ENCODE results near the gene ARHGAP26. TPM values are rescaled to one million over a fixed set of nuclear protein-coding genes. Genes with fewer than 3 reads are reported as not detected.

ARHGAP26 gene
- polyA plus RNA-seq, 3 donors, result 26.5 to 56.8 (median 28.7) TPM

GRCh38 chr5:143191720-143192119 is 421.5 kb downstream of the ARHGAP26 start:
- 100% methylated on average over 4 of the region's 4 CpGs for WGBS (ENCODE audit: insufficient coverage)

GRCh38 chr5:143192191-143192900 is 422.2 kb downstream of the ARHGAP26 start:
- Histone ChIP-seq H4K20me1 (ENCODE audit: insufficient read depth, low read length) (peaks cover 33% of the 10 kb centered on the region), H3K27me3 (ENCODE audit: control insufficient read depth in 2 of 2, insufficient read depth in 2 of 2, low read length in 2 of 2) (no peaks in the 10 kb centered on the region), H2AFZ (ENCODE audit: insufficient read depth, low read depth, low read length, poor library complexity, severe bottlenecking) (no peak overlapping the region), H3K27ac (ENCODE audit: low read depth in 1 of 2, low read length in 2 of 2) (peak overlapping the region in 1 of 2 donors; percentile 23), H3K4me3 (replicated peaks in 1 of 3; ENCODE audit: low read depth in 2 of 3, low read length in 3 of 3) (no peak overlapping the region), H3K36me3 (replicated peaks in 1 of 2; ENCODE audit: control insufficient read depth in 1 of 2, insufficient read depth in 2 of 2, low read length in 2 of 2) (peaks cover 2 to 46% of the 10 kb centered on the region in 2 donors), H3K4me1 (ENCODE audit: control insufficient read depth in 1 of 2, insufficient read depth in 2 of 2, low read length in 2 of 2) (peaks cover 13 to 20% of the 10 kb centered on the region in 2 donors), H3K9me3 (replicated peaks in 1 of 2; ENCODE audit: control insufficient read depth in 1 of 2, insufficient read depth in 1 of 2, low read length in 2 of 2) (peaks cover 7 to 9% of the 10 kb centered on the region in 2 donors), H3K79me2 (ENCODE audit: insufficient read depth, low read length) (no peaks in the 10 kb centered on the region), H3K9ac (ENCODE audit: insufficient read depth, low read length, poor library complexity, severe bottlenecking) (no peak overlapping the region), H3K4me2 (replicated peaks; ENCODE audit: extremely low read depth, low read length, poor library complexity, severe bottlenecking) (no peak overlapping the region)
- Mint-ChIP-seq H3K36me3 (peaks cover 31 to 55% of the 10 kb centered on the region in 2 donors), H3K27ac (no peak overlapping the region), H3K27me3 (ENCODE audit: low read depth in 3 of 3) (no peaks in the 10 kb centered on the region), H3K4me3 (no peak overlapping the region), H3K4me1 (peaks cover 22% of the 10 kb centered on the region), H3K9me3 (peaks cover 3 to 14% (median 8%) of the 10 kb centered on the region in 7 donors)
- no peak for TF ChIP-seq CTCF (IDR thresholded peaks at IDR 0.05)
- peak in 1 of 3 donors; percentile 12 for DNase-seq
- WGBS (ENCODE audit: insufficient coverage), result 100% methylated on average over 2 of the region's 4 CpGs
- intact Hi-C loops (cut with micrococcal nuclease), result no loop called here

More at GRCh38 chr5:143191720-143192119, 421.5 kb downstream of the ARHGAP26 start:
- Histone ChIP-seq H3K36me3 (replicated peaks in 1 of 2; ENCODE audit: control insufficient read depth in 1 of 2, insufficient read depth in 2 of 2, low read length in 2 of 2) (peaks cover 4 to 49% of the 10 kb centered on the region in 2 donors), H3K9ac (ENCODE audit: insufficient read depth, low read length, poor library complexity, severe bottlenecking) (no peak overlapping the region), H3K27me3 (ENCODE audit: control insufficient read depth in 2 of 2, insufficient read depth in 2 of 2, low read length in 2 of 2) (no peaks in the 10 kb centered on the region), H3K4me1 (ENCODE audit: control insufficient read depth in 1 of 2, insufficient read depth in 2 of 2, low read length in 2 of 2) (peaks cover 13 to 20% of the 10 kb centered on the region in 2 donors), H3K4me3 (replicated peaks in 1 of 3; ENCODE audit: low read depth in 2 of 3, low read length in 3 of 3) (no peak overlapping the region), H3K4me2 (replicated peaks; ENCODE audit: extremely low read depth, low read length, poor library complexity, severe bottlenecking) (no peak overlapping the region), H3K9me3 (replicated peaks in 1 of 2; ENCODE audit: control insufficient read depth in 1 of 2, insufficient read depth in 1 of 2, low read length in 2 of 2) (peaks cover 7 to 9% of the 10 kb centered on the region in 2 donors), H4K20me1 (ENCODE audit: insufficient read depth, low read length) (peaks cover 40% of the 10 kb centered on the region), H3K79me2 (ENCODE audit: insufficient read depth, low read length) (no peaks in the 10 kb centered on the region), H3K27ac (ENCODE audit: low read depth in 1 of 2, low read length in 2 of 2) (peak overlapping the region in 1 of 2 donors; percentile 23), H2AFZ (ENCODE audit: insufficient read depth, low read depth, low read length, poor library complexity, severe bottlenecking) (no peak overlapping the region)
- Mint-ChIP-seq H3K4me3 (no peak overlapping the region), H3K27ac (peak overlapping the region in 3 of 7 donors; percentile 3 to 16 (median 10)), H3K27me3 (ENCODE audit: low read depth in 3 of 3) (no peaks in the 10 kb centered on the region), H3K36me3 (peaks cover 32 to 56% of the 10 kb centered on the region in 2 donors), H3K9me3 (peaks cover 3 to 13% (median 8%) of the 10 kb centered on the region in 7 donors), H3K4me1 (peaks cover 23% of the 10 kb centered on the region)
- intact Hi-C loops (cut with micrococcal nuclease), result no loop called here
- no peak for DNase-seq
- TF ChIP-seq CTCF (IDR thresholded peaks at IDR 0.05), result no peak
